SK-MEL-5 (cell line): ENCODE measurements around the gene GXYLT2. TPM values are rescaled to one million over a fixed set of nuclear protein-coding genes. Genes with fewer than 3 reads are reported as not detected.

Experiments
- DNase-seq: peaks from one replicate; pipeline ENCODE4 v3.0.0-alpha.2; 2016; ENCODE audit warnings: low read depth, low spot score
- in situ Hi-C: cut with HindIII; loops from 2 replicates; pipeline ENCODE4 v1.10.0; 2016; ENCODE audit warnings: low sequenced_read_pairs, high pct_unique_total_duplicates, low pct_unique_long_range_greater_than_20kb
- small RNA-seq, 2 experiments: library from RNA; depleted of rRNA; stranded (forward); fragments of <200 nt; gene quantifications; one replicate each; pipeline ENCODE3, GENCODE V24; 2014
- total RNA-seq: library from RNA; depleted of rRNA; stranded (reverse); fragments of >200 nt; shearing (Covaris generic); gene quantifications from 2 replicates; pipeline ENCODE4 v1.2.3, GENCODE V29; 2014; rRNA removed

The GXYLT2 gene
- total RNA-seq, 1 experiment from 2014 or later: 27.2 TPM

DNA sequence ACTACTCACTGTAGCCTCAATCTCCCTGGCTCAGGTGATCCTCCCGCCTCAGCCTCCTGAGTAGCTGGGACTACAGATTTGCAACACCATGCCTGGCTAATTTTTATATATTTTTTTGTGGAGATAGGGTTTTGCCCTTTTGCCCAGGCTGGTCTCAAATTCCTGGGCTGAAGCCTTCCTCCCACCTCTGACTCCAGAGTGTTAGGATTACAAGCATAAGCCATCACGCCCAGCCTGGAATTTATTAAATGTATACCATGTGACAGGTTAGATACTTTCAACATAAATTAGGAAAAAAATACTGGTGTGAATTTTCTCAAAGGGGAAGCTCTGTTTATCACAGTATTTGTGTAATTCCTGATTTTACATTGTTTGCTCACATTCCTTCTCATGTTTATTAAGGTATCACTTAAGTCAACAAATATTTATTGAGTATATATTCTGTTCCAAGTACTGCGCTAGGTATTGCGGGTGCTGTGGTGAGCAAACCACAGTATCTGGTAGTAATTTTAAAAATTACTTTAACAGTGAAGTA lies 133.5 kb downstream of the GXYLT2 start:
- no peak for DNase-seq
- in situ Hi-C loops: no loop called here

DNA sequence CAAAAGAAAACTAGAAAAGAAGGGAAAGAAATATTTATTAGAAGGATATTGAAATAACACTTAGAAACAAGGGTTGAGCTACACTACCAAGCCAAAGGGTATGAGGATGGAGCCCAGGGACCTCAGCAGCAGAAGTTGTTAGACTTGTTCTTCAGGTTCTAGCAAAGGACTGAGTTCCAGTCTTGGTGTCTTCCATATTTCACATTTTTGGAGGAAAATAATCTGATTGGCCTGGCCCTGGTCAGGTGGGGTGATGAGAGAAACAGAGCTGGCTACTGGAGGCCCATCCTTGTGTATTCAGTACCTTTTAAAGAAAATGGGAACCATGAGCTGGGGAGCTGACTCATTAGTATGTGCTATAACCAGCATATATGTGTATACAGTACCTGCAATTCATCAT lies 137.0 kb downstream of the GXYLT2 start:
- DNase-seq: no peak
- in situ Hi-C loops: no loop called here

DNA sequence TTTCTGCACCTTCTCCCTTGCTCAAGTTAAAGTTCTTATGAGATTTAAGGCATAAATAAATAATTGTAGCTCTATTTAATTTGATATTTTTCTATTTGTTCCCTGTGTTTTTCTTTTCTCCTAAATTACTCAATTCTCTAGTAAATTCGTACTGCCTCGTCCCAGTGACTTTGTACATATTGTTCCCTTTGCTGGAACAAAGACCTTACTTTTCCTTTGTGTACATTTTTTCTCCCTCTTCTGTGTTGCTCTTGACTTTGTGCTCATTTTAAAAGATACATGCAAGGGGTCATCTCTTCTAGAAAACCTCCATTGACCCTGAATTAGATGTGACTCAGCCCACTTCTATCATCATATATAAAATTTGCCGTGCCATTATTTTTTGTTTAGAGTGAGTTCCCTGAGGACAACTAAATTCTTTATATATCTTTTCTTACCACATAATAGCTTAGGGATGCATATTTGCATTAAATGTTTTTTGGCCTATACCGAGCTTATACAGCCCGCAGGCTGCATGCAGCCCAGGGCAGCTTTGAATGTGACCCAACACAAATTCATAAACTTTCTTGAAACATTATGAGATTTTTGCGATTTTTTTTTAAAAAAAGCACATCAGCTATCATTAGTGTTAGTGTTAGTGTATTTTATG lies 138.4 kb downstream of the GXYLT2 start:
- in situ Hi-C loops: no loop called here
- DNase-seq: no peak

Small RNA genes within 50 kb of the gene (small RNA-seq; reads per million reads assigned to genes)
- 0 reads per million in 2 experiments for gene RF00017

Other genes starting within 250 kb of the GXYLT2 start
- gene SHQ1, start 39.6 kb upstream of the GXYLT2 start, total RNA-seq: 25.9 and 26.3 TPM in 2 replicates
- 65.4 and 67.7 TPM in 2 replicates for gene PPP4R2, start 108.8 kb downstream of the GXYLT2 start, total RNA-seq
- 2.1 and 3.2 TPM in 2 replicates for gene EBLN2, start 173.6 kb downstream of the GXYLT2 start, total RNA-seq